Measurements from ENCODE around the gene HMCN2. TPM values are rescaled to one million over a fixed set of nuclear protein-coding genes. Genes with fewer than 3 reads are reported as not detected.

The HMCN2 gene
- total RNA-seq, 1 donor: under 0.01 TPM

DNA sequence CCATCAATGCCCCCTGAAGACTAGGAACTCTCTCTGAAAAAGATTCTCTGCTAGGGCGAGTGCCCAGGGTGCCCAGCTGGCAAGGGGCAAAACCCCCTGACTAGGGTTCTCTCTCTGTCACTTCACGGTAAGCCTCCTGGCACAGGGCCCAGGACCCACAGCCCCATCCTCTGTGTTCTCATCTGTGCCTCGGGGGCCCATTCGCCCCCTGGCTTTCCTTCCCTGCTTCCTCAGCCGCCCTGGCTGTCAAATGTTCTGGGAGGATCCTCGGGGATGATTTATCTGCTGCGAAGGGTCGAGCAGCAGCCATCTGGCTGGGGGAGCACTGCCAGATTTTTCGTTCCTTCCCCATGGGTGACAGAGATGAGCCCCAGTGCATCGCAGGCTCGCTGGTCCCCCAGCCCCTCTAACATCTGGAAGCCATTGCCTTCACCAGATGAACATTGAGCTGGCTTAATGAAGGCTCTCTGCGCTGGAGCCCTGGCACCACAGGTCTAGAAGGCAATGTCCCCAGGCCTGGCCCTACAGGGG lies 24.2 kb downstream of the HMCN2 start:
- DNase-seq (ENCODE audit: insufficient read length, low spot score, missing footprints): peak; percentile 59
- Histone ChIP-seq H3K4me3 (ENCODE audit: insufficient read depth, low read length) (no peak overlapping the region), H2AFZ (ENCODE audit: low read length) (no peak overlapping the region), H3K4me2 (ENCODE audit: insufficient read depth, low read length) (no peak overlapping the region), H3K4me1 (ENCODE audit: insufficient read depth, low read length) (no peaks in the 10 kb centered on the region), H3K79me2 (ENCODE audit: insufficient read depth, low read length) (no peaks in the 10 kb centered on the region), H3K9me3 (ENCODE audit: low read depth, low read length) (no peaks in the 10 kb centered on the region), H3K36me3 (ENCODE audit: insufficient read depth, low read length) (no peaks in the 10 kb centered on the region), H3K27ac (ENCODE audit: low read depth, low read length) (no peak overlapping the region), H4K20me1 (ENCODE audit: insufficient read depth, low read length) (no peaks in the 10 kb centered on the region), H3K27me3 (ENCODE audit: insufficient read depth, low read length) (peaks cover 54% of the 10 kb centered on the region)
- TF ChIP-seq, protein P1, sequence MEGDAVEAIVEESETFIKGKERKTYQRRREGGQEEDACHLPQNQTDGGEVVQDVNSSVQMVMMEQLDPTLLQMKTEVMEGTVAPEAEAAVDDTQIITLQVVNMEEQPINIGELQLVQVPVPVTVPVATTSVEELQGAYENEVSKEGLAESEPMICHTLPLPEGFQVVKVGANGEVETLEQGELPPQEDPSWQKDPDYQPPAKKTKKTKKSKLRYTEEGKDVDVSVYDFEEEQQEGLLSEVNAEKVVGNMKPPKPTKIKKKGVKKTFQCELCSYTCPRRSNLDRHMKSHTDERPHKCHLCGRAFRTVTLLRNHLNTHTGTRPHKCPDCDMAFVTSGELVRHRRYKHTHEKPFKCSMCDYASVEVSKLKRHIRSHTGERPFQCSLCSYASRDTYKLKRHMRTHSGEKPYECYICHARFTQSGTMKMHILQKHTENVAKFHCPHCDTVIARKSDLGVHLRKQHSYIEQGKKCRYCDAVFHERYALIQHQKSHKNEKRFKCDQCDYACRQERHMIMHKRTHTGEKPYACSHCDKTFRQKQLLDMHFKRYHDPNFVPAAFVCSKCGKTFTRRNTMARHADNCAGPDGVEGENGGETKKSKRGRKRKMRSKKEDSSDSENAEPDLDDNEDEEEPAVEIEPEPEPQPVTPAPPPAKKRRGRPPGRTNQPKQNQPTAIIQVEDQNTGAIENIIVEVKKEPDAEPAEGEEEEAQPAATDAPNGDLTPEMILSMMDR (IDR thresholded peaks at IDR 0.05; ENCODE audit: extremely low read depth, low read depth, low read length): no peak

DNA sequence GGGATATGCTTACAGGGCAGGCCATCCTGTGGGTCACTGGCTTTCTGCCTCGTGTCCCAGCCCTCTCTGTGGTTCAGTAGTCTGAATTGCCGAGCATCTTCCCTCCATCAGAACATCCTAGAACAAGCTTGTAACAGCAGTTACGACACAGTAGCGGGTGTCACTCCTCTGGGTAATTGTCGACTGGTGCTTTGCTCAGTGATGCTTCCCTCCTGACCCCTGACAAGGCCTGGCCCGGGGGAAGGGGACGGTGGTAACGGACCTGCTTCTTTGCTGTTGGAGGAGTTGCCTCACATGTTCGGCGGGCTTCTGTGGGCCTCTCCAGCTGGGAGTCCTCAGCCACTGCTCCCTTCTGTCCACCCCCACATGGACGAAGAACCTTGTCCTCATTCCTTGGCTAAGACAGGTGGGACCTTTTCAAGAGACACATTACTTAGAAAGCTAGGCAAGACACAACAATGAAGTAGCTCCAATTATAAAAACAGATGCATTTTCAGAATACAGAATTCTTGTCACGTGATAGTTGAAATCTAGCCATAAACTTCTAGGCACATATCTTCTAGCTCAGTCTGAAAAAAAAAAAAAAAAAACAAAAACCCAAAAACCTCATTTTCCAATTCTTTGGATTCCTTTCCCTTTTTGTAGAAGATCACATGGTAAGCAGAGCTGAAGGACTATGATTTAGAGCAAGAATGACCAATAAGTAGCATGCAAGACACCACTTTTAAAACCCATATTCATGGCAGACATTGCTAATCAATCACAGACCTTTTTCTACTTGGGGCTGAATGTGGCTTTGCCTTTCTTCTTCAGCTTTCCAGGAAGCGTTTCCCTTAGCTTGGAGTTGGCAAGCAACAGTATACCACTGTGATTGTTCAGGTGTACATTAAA lies 25.0 kb downstream of the HMCN2 start:
- Histone ChIP-seq H3K36me3 (ENCODE audit: insufficient read depth, low read length) (no peaks in the 10 kb centered on the region), H3K4me3 (ENCODE audit: insufficient read depth, low read length) (no peak overlapping the region), H2AFZ (ENCODE audit: low read length) (no peak overlapping the region), H4K20me1 (ENCODE audit: insufficient read depth, low read length) (no peaks in the 10 kb centered on the region), H3K27ac (ENCODE audit: low read depth, low read length) (no peak overlapping the region), H3K27me3 (ENCODE audit: insufficient read depth, low read length) (peaks cover 54% of the 10 kb centered on the region), H3K9me3 (ENCODE audit: low read depth, low read length) (no peaks in the 10 kb centered on the region), H3K79me2 (ENCODE audit: insufficient read depth, low read length) (no peaks in the 10 kb centered on the region), H3K4me1 (ENCODE audit: insufficient read depth, low read length) (no peaks in the 10 kb centered on the region), H3K4me2 (ENCODE audit: insufficient read depth, low read length) (no peak overlapping the region)
- TF ChIP-seq, protein P1 (IDR thresholded peaks at IDR 0.05; ENCODE audit: extremely low read depth, low read depth, low read length): no peak
- DNase-seq (ENCODE audit: insufficient read length, low spot score, missing footprints): peak; percentile 55

DNA sequence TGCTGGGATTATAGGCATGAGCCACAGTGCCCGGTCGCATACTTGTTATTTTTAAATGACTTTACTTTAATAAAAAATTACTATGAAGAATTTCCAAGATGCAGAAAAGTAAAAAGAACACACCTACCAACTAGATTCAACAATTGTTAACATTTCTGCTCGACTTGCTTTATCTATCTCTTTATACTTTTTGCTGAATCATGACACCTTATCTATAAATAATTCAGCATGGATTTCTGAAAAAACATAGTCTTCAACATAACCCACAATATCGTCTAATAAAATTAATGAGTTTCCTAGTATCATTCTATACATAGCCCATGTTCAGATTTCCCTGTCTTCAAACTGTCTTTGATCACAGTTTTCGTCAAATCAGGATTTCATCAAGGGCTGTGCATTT lies 25.9 kb downstream of the HMCN2 start:
- DNase-seq (ENCODE audit: insufficient read length, low spot score, missing footprints): no peak
- no peaks in the 10 kb centered on the region for H3K4me1 ChIP-seq (ENCODE audit: insufficient read depth, low read length)
- no peaks in the 10 kb centered on the region for H3K36me3 ChIP-seq (ENCODE audit: insufficient read depth, low read length)
- no peak overlapping the region for H3K4me3 ChIP-seq (ENCODE audit: insufficient read depth, low read length)
- H2AFZ ChIP-seq (ENCODE audit: low read length): no peak overlapping the region
- no peak overlapping the region for H3K4me2 ChIP-seq (ENCODE audit: insufficient read depth, low read length)
- H3K27ac ChIP-seq (ENCODE audit: low read depth, low read length): no peak overlapping the region
- H3K79me2 ChIP-seq (ENCODE audit: insufficient read depth, low read length): no peaks in the 10 kb centered on the region
- peaks cover 54% of the 10 kb centered on the region for H3K27me3 ChIP-seq (ENCODE audit: insufficient read depth, low read length)
- TF ChIP-seq, protein P1 (IDR thresholded peaks at IDR 0.05; ENCODE audit: extremely low read depth, low read depth, low read length): no peak
- H3K9me3 ChIP-seq (ENCODE audit: low read depth, low read length): no peaks in the 10 kb centered on the region
- H4K20me1 ChIP-seq (ENCODE audit: insufficient read depth, low read length): no peaks in the 10 kb centered on the region

DNA sequence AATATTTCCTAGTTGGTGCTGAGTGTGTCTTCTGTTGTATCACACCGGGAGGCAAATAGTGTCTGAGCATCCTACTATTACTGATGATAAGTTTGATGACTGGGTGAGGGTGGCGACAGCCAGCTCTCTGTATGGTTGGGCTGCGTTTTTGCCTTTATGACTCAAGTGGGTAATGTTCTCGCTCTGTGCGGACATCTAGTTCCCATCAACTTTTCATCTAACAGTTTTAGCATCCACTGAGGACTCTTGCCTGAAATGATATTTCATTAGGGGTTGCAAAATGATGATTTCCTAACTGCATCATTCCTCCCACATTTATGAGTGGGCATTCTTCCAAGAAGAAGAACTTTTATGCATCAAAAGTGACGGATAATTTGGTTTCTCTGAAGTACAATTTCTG lies 26.5 kb downstream of the HMCN2 start:
- peak; percentile 31 for DNase-seq (ENCODE audit: insufficient read length, low spot score, missing footprints)
- H3K27ac ChIP-seq (ENCODE audit: low read depth, low read length): no peak overlapping the region
- peaks cover 60% of the 10 kb centered on the region for H3K27me3 ChIP-seq (ENCODE audit: insufficient read depth, low read length)
- H2AFZ ChIP-seq (ENCODE audit: low read length): no peak overlapping the region
- no peaks in the 10 kb centered on the region for H3K36me3 ChIP-seq (ENCODE audit: insufficient read depth, low read length)
- H4K20me1 ChIP-seq (ENCODE audit: insufficient read depth, low read length): no peaks in the 10 kb centered on the region
- H3K4me3 ChIP-seq (ENCODE audit: insufficient read depth, low read length): no peak overlapping the region
- H3K79me2 ChIP-seq (ENCODE audit: insufficient read depth, low read length): no peaks in the 10 kb centered on the region
- H3K9me3 ChIP-seq (ENCODE audit: low read depth, low read length): no peaks in the 10 kb centered on the region
- TF ChIP-seq, protein P1 (IDR thresholded peaks at IDR 0.05; ENCODE audit: extremely low read depth, low read depth, low read length): no peak
- H3K4me2 ChIP-seq (ENCODE audit: insufficient read depth, low read length): no peak overlapping the region
- H3K4me1 ChIP-seq (ENCODE audit: insufficient read depth, low read length): no peaks in the 10 kb centered on the region
